HCT116 (cell line): ENCODE measurements around the gene HAND1.

Experiments used
- CBX3 ChIP-seq: IDR thresholded peaks from 2 replicates; pipeline ENCODE4 v1.6.1; 2012; ENCODE audit warnings: low read depth
- CEBPB ChIP-seq: IDR thresholded peaks from 2 replicates; pipeline ENCODE4 v1.6.1; 2012; ENCODE audit warnings: low read depth
- EGR1 ChIP-seq: IDR thresholded peaks from 2 replicates; pipeline ENCODE4 v1.6.1; 2012; ENCODE audit warnings: low read depth
- EZH2 ChIP-seq: fragments of 200-600 bp; sonication (generic); IDR thresholded peaks from 2 replicates; pipeline ENCODE4 v1.6.1; 2017; ENCODE audit warnings: antibody characterized with exemption, mixed run types
- EZH2phosphoT487 ChIP-seq: fragments of 200-600 bp; IDR thresholded peaks from 2 replicates; pipeline ENCODE4 v1.6.1; 2018; ENCODE audit warnings: antibody characterized with exemption, borderline replicate concordance
- POLR2A ChIP-seq: IDR thresholded peaks from 2 replicates; pipeline ENCODE4 v1.7.0; 2011; ENCODE audit warnings: borderline replicate concordance; ENCODE audit not compliant: insufficient read depth, insufficient read length; ENCODE audit errors: extremely low read depth
- SIN3A ChIP-seq: IDR thresholded peaks from 2 replicates; pipeline ENCODE4 v1.6.1; 2012; ENCODE audit warnings: low read depth
- YY1 ChIP-seq: IDR thresholded peaks from 2 replicates; pipeline ENCODE4 v1.6.1; 2011; ENCODE audit warnings: low read length, low read depth, moderate library complexity, mild to moderate bottlenecking; ENCODE audit not compliant: insufficient replicate concordance; ENCODE audit errors: extremely low read depth
- ZFX ChIP-seq: fragments of 450-650 bp; IDR thresholded peaks from 2 replicates; pipeline ENCODE4 v1.6.1; 2017
- ZNF274 ChIP-seq: fragments of 200-500 bp; sonication (Bioruptor generic); IDR thresholded peaks from 2 replicates; pipeline ENCODE4 v1.6.1; 2014; ENCODE audit warnings: mild to moderate bottlenecking, low read depth, low read length, inconsistent platforms
- TF ChIP-seq, protein P1 (sequence below): IDR thresholded peaks from 2 replicates; pipeline ENCODE4 v1.6.1; 2012
- TF ChIP-seq, protein P2 (sequence below), 3 experiments: fragments of 200-600 bp in 1 of 3; sonication (generic) in 1 of 3; IDR thresholded peaks in 2 of 3; conservative IDR thresholded peaks in 1 of 3; 2 replicates each; pipeline ENCODE4 v1.5.1; 2012 to 2017; ENCODE audit warnings: low read depth in 2 of 3, low read length in 2 of 3, antibody characterized with exemption in 1 of 3, borderline replicate concordance in 1 of 3, control low read depth in 1 of 3, mild to moderate bottlenecking in 1 of 3, mixed read lengths in 1 of 3, mixed run types in 1 of 3, moderate library complexity in 1 of 3; ENCODE audit not compliant: insufficient read depth in 1 of 3
- TF ChIP-seq, protein P3 (sequence below): IDR thresholded peaks from 2 replicates; pipeline ENCODE4 v1.6.1; 2012
- TF ChIP-seq, protein P4 (sequence below): IDR thresholded peaks from 2 replicates; pipeline ENCODE4 v1.6.1; 2012; ENCODE audit warnings: low read depth

DNA sequence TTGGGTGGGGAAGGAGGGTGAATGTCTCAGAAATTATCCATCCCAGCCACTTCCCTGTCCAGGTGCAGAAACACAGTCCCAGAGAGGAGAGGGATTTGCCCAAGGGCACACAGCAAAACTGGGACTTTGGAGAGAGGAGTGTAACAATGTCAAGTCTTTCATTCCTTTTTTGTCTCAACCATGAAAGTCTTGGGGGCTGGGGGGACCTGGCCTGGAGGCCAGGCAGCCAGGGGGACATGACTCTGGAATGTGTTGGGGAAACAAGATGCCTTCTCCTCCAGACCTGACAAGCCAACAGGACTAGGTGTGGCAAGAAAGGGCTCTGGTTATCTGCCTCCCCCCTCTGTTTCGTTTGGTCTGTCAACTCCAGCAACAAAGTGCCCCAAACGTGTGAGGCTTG, 13.9 kb upstream of the HAND1 start:
- TF ChIP-seq, protein P1, sequence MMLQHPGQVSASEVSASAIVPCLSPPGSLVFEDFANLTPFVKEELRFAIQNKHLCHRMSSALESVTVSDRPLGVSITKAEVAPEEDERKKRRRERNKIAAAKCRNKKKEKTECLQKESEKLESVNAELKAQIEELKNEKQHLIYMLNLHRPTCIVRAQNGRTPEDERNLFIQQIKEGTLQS = no peak
- TF ChIP-seq, protein P2, sequence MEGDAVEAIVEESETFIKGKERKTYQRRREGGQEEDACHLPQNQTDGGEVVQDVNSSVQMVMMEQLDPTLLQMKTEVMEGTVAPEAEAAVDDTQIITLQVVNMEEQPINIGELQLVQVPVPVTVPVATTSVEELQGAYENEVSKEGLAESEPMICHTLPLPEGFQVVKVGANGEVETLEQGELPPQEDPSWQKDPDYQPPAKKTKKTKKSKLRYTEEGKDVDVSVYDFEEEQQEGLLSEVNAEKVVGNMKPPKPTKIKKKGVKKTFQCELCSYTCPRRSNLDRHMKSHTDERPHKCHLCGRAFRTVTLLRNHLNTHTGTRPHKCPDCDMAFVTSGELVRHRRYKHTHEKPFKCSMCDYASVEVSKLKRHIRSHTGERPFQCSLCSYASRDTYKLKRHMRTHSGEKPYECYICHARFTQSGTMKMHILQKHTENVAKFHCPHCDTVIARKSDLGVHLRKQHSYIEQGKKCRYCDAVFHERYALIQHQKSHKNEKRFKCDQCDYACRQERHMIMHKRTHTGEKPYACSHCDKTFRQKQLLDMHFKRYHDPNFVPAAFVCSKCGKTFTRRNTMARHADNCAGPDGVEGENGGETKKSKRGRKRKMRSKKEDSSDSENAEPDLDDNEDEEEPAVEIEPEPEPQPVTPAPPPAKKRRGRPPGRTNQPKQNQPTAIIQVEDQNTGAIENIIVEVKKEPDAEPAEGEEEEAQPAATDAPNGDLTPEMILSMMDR (IDR thresholded peaks at IDR 0.05 in 2 of 3, conservative IDR thresholded peaks at IDR 0.05 in 1 of 3; ENCODE audit: borderline replicate concordance in 1 of 3, insufficient read depth in 1 of 3, low read depth in 2 of 3, low read length in 2 of 3) = no peak
- no peak for TF ChIP-seq POLR2A
- no peak for TF ChIP-seq EZH2
- no peak for TF ChIP-seq EGR1
- TF ChIP-seq ZNF274 = no peak
- TF ChIP-seq CBX3 = no peak
- TF ChIP-seq CEBPB = no peak
- TF ChIP-seq YY1 = no peak
- TF ChIP-seq, protein P3, sequence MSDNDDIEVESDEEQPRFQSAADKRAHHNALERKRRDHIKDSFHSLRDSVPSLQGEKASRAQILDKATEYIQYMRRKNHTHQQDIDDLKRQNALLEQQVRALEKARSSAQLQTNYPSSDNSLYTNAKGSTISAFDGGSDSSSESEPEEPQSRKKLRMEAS = no peak
- TF ChIP-seq ZFX = no peak
- no peak for TF ChIP-seq EZH2phosphoT487
- TF ChIP-seq SIN3A = no peak
- TF ChIP-seq, protein P4, sequence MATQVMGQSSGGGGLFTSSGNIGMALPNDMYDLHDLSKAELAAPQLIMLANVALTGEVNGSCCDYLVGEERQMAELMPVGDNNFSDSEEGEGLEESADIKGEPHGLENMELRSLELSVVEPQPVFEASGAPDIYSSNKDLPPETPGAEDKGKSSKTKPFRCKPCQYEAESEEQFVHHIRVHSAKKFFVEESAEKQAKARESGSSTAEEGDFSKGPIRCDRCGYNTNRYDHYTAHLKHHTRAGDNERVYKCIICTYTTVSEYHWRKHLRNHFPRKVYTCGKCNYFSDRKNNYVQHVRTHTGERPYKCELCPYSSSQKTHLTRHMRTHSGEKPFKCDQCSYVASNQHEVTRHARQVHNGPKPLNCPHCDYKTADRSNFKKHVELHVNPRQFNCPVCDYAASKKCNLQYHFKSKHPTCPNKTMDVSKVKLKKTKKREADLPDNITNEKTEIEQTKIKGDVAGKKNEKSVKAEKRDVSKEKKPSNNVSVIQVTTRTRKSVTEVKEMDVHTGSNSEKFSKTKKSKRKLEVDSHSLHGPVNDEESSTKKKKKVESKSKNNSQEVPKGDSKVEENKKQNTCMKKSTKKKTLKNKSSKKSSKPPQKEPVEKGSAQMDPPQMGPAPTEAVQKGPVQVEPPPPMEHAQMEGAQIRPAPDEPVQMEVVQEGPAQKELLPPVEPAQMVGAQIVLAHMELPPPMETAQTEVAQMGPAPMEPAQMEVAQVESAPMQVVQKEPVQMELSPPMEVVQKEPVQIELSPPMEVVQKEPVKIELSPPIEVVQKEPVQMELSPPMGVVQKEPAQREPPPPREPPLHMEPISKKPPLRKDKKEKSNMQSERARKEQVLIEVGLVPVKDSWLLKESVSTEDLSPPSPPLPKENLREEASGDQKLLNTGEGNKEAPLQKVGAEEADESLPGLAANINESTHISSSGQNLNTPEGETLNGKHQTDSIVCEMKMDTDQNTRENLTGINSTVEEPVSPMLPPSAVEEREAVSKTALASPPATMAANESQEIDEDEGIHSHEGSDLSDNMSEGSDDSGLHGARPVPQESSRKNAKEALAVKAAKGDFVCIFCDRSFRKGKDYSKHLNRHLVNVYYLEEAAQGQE = no peak
